RWPE2 (cell line): ENCODE data around the gene ANKLE2.

Source experiments
- ATAC-seq: fragments of 200-7000 bp; cut with Tn5 transposase; 3 replicates; pipeline ENCODE4 v1.9.1; 2021; ENCODE audit warnings: low read depth
- DNase-seq: peaks from one replicate; pipeline ENCODE4 v3.0.0-alpha.2; 2020; ENCODE audit warnings: low spot score
- H3K27ac ChIP-seq: fragments of 450-650 bp; 2 replicates; pipeline ENCODE4 v1.5.1; 2017; ENCODE audit warnings: mild to moderate bottlenecking; ENCODE audit not compliant: poor library complexity, severe bottlenecking
- H3K27me3 ChIP-seq: fragments of 250-450 bp; sonication (Bioruptor Pico); 2 replicates; pipeline ENCODE4 v1.5.1; 2021; ENCODE audit warnings: mild to moderate bottlenecking, moderate library complexity; ENCODE audit not compliant: insufficient read depth, poor library complexity, severe bottlenecking
- H3K36me3 ChIP-seq: fragments of 250-450 bp; sonication (Bioruptor Pico); 2 replicates; pipeline ENCODE4 v1.5.1; 2020; ENCODE audit warnings: low read depth, mild to moderate bottlenecking, moderate library complexity
- H3K4me1 ChIP-seq: fragments of 250-450 bp; sonication (Bioruptor Pico); 2 replicates; pipeline ENCODE4 v1.5.1; 2021; ENCODE audit warnings: mild to moderate bottlenecking, moderate library complexity; ENCODE audit not compliant: insufficient read depth, poor library complexity, severe bottlenecking
- H3K4me3 ChIP-seq: fragments of 250-450 bp; sonication (Bioruptor Pico); 2 replicates; pipeline ENCODE4 v1.5.1; 2021; ENCODE audit warnings: mild to moderate bottlenecking, moderate library complexity; ENCODE audit not compliant: severe bottlenecking
- H3K9me3 ChIP-seq: fragments of 250-450 bp; sonication (Bioruptor Pico); 2 replicates; pipeline ENCODE4 v1.5.1; 2021; ENCODE audit warnings: mild to moderate bottlenecking, moderate library complexity; ENCODE audit not compliant: severe bottlenecking
- CTCF ChIP-seq: fragments of 450-650 bp; IDR thresholded peaks from one replicate; pipeline ENCODE4 v1.5.1; 2017; ENCODE audit warnings: mild to moderate bottlenecking, moderate library complexity; ENCODE audit not compliant: poor library complexity, severe bottlenecking

The ANKLE2 gene

DNA sequence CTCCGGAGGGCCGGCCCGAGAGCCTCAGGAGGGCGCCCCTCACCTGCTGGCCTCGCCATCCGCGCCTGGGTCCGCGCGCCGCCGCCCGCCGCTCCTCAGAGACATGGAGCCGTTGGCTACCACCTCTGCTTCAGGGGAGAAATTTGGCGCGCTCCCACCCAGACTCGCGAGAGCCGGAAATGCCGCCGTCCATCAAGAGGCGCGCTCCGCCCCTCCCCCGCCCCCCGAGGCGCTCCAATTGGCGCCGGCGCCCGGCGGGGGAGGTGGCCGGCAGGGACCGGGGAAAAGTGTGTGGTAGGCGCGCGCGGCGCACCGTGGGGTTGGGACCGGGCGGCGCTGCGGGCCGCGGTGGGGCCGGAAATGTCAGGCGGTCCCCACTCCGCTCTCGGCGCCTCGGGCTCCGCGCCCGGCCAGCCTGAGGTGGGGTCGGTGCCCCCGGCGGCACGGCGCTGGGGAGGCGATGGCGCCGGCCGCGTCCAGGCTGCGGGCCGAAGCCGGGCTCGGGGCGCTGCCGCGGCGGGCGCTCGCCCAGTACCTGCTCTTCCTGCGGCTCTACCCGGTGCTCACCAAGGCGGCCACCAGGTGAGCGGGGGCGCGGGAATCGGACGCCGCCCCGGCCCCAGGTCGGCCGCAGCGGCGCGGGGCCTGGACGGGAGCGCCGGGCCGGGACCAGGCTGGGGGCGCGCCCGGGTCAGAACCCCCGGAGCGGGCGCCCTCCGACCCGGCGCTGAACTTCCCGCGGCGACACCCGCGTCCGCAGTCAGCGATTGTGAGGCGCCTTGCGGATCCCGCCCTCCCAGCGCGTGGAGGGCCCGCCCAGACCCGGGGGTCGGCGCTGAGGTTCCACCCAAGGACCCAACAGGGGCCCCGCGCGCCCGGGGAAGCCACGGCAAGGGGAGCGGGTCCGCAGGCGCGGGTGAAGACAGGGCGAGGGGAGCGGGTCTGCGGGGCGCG lies 74.1 kb downstream of the ANKLE2 start, which contains the start of the genes POLE and PXMP2:
Gene POLE, minus strand, starts transcription at position 132 of the 954 bp plus-strand sequence. Its CDS starts 27 bp downstream, at position 105.
Gene PXMP2, plus strand, starts transcription at position 377 of the 954 bp plus-strand sequence. Its CDS starts 84 bp downstream, at position 461.
- ATAC-seq (peak; percentile 94), DNase-seq (peak; percentile 95)
- Histone ChIP-seq H3K27me3 (no peaks in the 10 kb centered on the region), H3K27ac (peak within 1 kb of the TSS; percentile 62), H3K4me1 (peaks cover 3% of the 10 kb centered on the region), H3K9me3 (no peaks in the 10 kb centered on the region), H3K4me3 (peak within 1 kb of the TSS; percentile 99), H3K36me3 (peaks cover 19% of the 10 kb centered on the region)
- peak; percentile 7 for TF ChIP-seq CTCF

DNA sequence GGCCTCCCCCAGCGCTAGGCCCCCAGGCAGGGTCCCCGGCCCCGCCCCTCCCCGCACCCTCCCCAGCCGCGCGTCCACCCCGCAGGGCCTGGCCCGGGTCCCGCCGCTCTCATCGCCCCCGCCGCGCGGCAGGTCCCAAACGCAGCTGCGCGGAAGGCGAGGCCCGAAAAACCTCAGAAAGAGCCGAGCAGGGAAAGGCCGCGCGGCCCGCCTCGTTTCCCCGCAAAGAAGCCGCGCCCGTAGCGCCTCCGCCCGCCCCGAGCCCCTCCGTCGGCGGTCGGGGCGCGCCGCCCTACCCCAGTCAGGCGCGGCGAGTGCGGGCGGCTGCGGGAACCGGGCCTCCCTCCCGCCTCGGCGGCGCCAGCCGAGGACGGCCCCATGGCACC lies 74.8 kb downstream of the ANKLE2 start:
- ATAC-seq (peak; percentile 60; the same call in 2 of the 3 replicates), DNase-seq (no peak)
- H3K27me3 ChIP-seq, result no peaks in the 10 kb centered on the region
- no peak for TF ChIP-seq CTCF
- H3K4me1 ChIP-seq, result peaks cover 3% of the 10 kb centered on the region
- H3K4me3 ChIP-seq, result peak overlapping the region; percentile 99
- no peaks in the 10 kb centered on the region for H3K9me3 ChIP-seq
- peak overlapping the region; percentile 62 for H3K27ac ChIP-seq
- peaks cover 21% of the 10 kb centered on the region for H3K36me3 ChIP-seq

DNA sequence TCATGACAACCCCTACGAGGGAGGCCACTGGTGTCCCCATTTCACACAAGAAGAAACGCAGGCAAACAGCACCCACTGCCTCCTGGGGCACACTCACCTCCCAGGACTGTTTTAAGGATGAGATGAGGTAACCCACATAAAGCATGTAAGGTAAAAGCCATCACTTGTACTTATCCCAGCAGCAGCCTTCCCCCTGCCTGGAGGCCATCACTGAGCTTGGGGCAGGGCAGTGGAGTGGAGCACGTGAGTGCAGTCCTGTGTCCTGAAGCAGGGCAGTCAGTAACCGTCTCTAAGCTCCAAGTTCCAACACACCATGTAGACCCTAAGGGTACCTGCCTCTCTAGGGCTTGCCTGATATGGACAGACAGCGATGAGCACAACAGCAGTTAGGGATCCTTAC lies 76.2 kb downstream of the ANKLE2 start:
- Histone ChIP-seq H3K4me1 (peaks cover 3% of the 10 kb centered on the region), H3K27me3 (no peaks in the 10 kb centered on the region), H3K27ac (no peak overlapping the region), H3K36me3 (peaks cover 23% of the 10 kb centered on the region; the same call in 1 of the 2 replicates), H3K4me3 (no peak overlapping the region), H3K9me3 (no peaks in the 10 kb centered on the region)
- no peak for TF ChIP-seq CTCF
- DNase-seq (no peak), ATAC-seq (no peak)

GRCh38 chr12:132677492-132677891 lies 84.1 kb downstream of the ANKLE2 start:
- no peaks in the 10 kb centered on the region for H3K9me3 ChIP-seq
- H3K36me3 ChIP-seq, result peaks cover 81% of the 10 kb centered on the region
- DNase-seq (no peak), ATAC-seq (no peak)
- no peak overlapping the region for H3K4me3 ChIP-seq
- no peaks in the 10 kb centered on the region for H3K27me3 ChIP-seq
- no peak for TF ChIP-seq CTCF
- H3K4me1 ChIP-seq, result no peaks in the 10 kb centered on the region
- H3K27ac ChIP-seq, result no peak overlapping the region
